Stimulated activated naive CD4-positive, alpha-beta T cell treated with Interleukin-2 at 50 U/mL for 16 hours (primary cell): ENCODE measurements around the gene NSUN5.
"Not testable (repeated sequence)": the region's sequence is repeated elsewhere in the genome, so short reads cannot be mapped to it uniquely, and the experiment has no call there.

Experiments used
- DNase-seq: peaks from one replicate; lab custom pipeline; 2025; lab: John Stamatoyannopoulos, UW

The NSUN5 gene

GRCh38 chr7:73267813-73268212 lies 40.8 kb downstream of the NSUN5 start:
- not testable (repeated sequence) for DNase-seq

GRCh38 chr7:73266719-73267368 lies 41.8 kb downstream of the NSUN5 start:
- DNase-seq: not testable (repeated sequence)

- not testable (repeated sequence) for DNase-seq
Observed at GRCh38 chr7:73262416-73262815, 46.2 kb downstream of the NSUN5 start.
